Measurements from ENCODE around the gene GRWD1.
A peak's percentile ranks its signal among the peaks of the same experiment; 100 is the strongest.

The GRWD1 gene

DNA sequence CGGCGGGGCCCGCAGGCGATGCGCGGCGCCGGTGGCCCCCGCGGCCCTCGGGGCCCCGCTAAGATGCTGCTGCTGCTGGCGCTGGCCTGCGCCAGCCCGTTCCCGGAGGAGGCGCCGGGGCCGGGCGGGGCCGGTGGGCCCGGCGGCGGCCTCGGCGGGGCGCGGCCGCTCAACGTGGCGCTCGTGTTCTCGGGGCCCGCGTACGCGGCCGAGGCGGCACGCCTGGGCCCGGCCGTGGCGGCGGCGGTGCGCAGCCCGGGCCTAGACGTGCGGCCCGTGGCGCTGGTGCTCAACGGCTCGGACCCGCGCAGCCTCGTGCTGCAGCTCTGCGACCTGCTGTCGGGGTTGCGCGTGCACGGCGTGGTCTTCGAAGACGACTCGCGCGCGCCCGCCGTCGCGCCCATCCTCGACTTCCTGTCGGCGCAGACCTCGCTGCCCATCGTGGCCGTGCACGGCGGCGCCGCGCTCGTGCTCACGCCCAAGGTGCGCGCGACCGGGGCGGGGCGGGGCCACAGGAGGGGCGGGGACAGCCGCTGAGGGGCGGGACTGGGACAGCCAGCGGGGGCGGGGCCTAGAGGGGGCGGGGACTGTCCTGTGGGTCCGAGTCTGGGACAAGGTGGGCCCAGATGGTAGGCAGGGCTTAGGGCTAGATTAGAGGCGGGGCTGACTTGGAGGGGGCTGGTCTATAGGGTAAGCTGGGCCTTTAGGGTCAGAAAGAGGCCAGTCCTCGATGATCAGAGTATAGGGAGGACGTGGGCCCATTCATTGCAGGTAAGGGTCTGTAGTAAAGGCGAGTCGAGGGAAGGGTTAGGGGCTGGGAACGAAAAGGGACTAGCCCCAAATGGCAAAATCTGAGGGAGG is 47.2 kb upstream of the GRWD1 start:
- H3K4me1 Mint-ChIP-seq, result peaks cover 58% of the 10 kb centered on the region
- H3K4me3 Mint-ChIP-seq, result peak overlapping the region; percentile 86 to 88 (median 87)
- no peaks in the 10 kb centered on the region for H3K36me3 Mint-ChIP-seq (ENCODE audit: low read depth)
- TF ChIP-seq, protein P1, sequence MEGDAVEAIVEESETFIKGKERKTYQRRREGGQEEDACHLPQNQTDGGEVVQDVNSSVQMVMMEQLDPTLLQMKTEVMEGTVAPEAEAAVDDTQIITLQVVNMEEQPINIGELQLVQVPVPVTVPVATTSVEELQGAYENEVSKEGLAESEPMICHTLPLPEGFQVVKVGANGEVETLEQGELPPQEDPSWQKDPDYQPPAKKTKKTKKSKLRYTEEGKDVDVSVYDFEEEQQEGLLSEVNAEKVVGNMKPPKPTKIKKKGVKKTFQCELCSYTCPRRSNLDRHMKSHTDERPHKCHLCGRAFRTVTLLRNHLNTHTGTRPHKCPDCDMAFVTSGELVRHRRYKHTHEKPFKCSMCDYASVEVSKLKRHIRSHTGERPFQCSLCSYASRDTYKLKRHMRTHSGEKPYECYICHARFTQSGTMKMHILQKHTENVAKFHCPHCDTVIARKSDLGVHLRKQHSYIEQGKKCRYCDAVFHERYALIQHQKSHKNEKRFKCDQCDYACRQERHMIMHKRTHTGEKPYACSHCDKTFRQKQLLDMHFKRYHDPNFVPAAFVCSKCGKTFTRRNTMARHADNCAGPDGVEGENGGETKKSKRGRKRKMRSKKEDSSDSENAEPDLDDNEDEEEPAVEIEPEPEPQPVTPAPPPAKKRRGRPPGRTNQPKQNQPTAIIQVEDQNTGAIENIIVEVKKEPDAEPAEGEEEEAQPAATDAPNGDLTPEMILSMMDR (IDR thresholded peaks at IDR 0.05; ENCODE audit: unreplicated experiment in 3 of 3), result no peak
- peak overlapping the region; percentile 78 to 94 (median 92) for H3K27ac Mint-ChIP-seq
- peaks cover 44% of the 10 kb centered on the region for H3K27me3 Mint-ChIP-seq (ENCODE audit: low read depth)
- H3K9me3 Mint-ChIP-seq, result no peaks in the 10 kb centered on the region

GRCh38 chr19:48400018-48400742 is 45.6 kb upstream of the GRWD1 start:
- H3K4me3 Mint-ChIP-seq, result peak overlapping the region; percentile 74 to 88 (median 87)

DNA sequence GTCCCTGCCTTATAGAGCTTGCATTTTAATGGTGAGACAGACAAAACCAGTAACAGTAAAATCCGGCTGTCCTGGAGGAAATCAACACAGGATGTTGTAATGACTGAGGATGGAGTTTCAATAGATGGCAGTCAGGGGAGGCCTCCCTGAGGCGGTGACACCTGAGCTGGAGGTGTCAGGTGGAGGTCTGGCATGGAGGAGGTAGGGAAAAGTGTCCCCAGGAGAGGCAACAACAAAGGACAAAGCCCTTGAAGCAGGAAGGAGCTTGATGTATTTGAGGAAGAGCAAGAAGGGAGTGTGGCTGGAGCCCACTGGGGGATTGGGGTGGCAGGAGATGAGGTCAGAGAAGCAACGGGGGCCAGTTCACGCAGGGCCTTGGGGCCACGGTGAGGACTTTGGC is 44.5 kb upstream of the GRWD1 start:
- TF ChIP-seq, protein P1 (IDR thresholded peaks at IDR 0.05; ENCODE audit: unreplicated experiment in 3 of 3), result no peak
- peaks cover 39% of the 10 kb centered on the region for H3K4me1 Mint-ChIP-seq

More at GRCh38 chr19:48400018-48400742, 45.6 kb upstream of the GRWD1 start:
- no peaks in the 10 kb centered on the region for H3K36me3 Mint-ChIP-seq (ENCODE audit: low read depth)
- peaks cover 50% of the 10 kb centered on the region for H3K4me1 Mint-ChIP-seq
- no peaks in the 10 kb centered on the region for H3K9me3 Mint-ChIP-seq
- peaks cover 43% of the 10 kb centered on the region for H3K27me3 Mint-ChIP-seq (ENCODE audit: low read depth)
- peak overlapping the region; percentile 83 to 95 (median 84) for H3K27ac Mint-ChIP-seq
- TF ChIP-seq, protein P1 (IDR thresholded peaks at IDR 0.05; ENCODE audit: unreplicated experiment in 3 of 3), result no peak

GRCh38 chr19:48403606-48404005 is 42.2 kb upstream of the GRWD1 start:
- Mint-ChIP-seq H3K9me3 (no peaks in the 10 kb centered on the region), H3K4me1 (peaks cover 28% of the 10 kb centered on the region), H3K36me3 (ENCODE audit: low read depth) (no peaks in the 10 kb centered on the region), H3K4me3 (no peak overlapping the region), H3K27me3 (ENCODE audit: low read depth) (peaks cover 14% of the 10 kb centered on the region), H3K27ac (peak overlapping the region in 2 of 3 experiments; percentile 20 to 30)
- TF ChIP-seq, protein P1 (IDR thresholded peaks at IDR 0.05; ENCODE audit: unreplicated experiment in 3 of 3), result no peak

More for the DNA sequence above, 44.5 kb upstream of the GRWD1 start:
- Mint-ChIP-seq H3K4me3 (no peak overlapping the region), H3K27ac (peak overlapping the region; percentile 10 to 65 (median 44)), H3K27me3 (ENCODE audit: low read depth) (peaks cover 32% of the 10 kb centered on the region), H3K36me3 (ENCODE audit: low read depth) (no peaks in the 10 kb centered on the region), H3K9me3 (no peaks in the 10 kb centered on the region)

- no peaks in the 10 kb centered on the region for H3K36me3 Mint-ChIP-seq (ENCODE audit: low read depth)
- H3K4me1 Mint-ChIP-seq, result peaks cover 18% of the 10 kb centered on the region
- H3K27ac Mint-ChIP-seq, result no peak overlapping the region
- H3K9me3 Mint-ChIP-seq, result no peaks in the 10 kb centered on the region
- TF ChIP-seq, protein P1 (IDR thresholded peaks at IDR 0.05; ENCODE audit: unreplicated experiment in 3 of 3), result no peak
- H3K27me3 Mint-ChIP-seq (ENCODE audit: low read depth), result peaks cover 8% of the 10 kb centered on the region
- H3K4me3 Mint-ChIP-seq, result no peak overlapping the region
Observed at GRCh38 chr19:48405010-48405659, 40.6 kb upstream of the GRWD1 start.
